WI38 (cell line): ENCODE results near the gene SVEP1.

Experiments used
- H3K4me3 ChIP-seq: 2 replicates; pipeline ENCODE4 v1.5.1; 2011; ENCODE audit warnings: low read depth, mild to moderate bottlenecking, control low read depth, low read length
- CTCF ChIP-seq: IDR thresholded peaks from 2 replicates; pipeline ENCODE4 v1.5.1; 2012; ENCODE audit warnings: low read depth, mild to moderate bottlenecking, control low read depth, low read length

The SVEP1 gene

GRCh38 chr9:110591526-110591925, 12.0 kb upstream of the SVEP1 start:
- no peak for TF ChIP-seq CTCF
- no peak overlapping the region for H3K4me3 ChIP-seq

- TF ChIP-seq CTCF, result no peak
- H3K4me3 ChIP-seq, result no peak overlapping the region
These were observed 11.3 kb upstream of the SVEP1 start for GRCh38 chr9:110590816-110591215.

GRCh38 chr9:110588296-110588695, 8.8 kb upstream of the SVEP1 start:
- no peak for TF ChIP-seq CTCF
- H3K4me3 ChIP-seq, result no peak overlapping the region

- TF ChIP-seq CTCF, result peak; percentile 24; the same call in 1 of the 2 replicates
- no peak overlapping the region for H3K4me3 ChIP-seq
These were observed 3.7 kb upstream of the SVEP1 start for GRCh38 chr9:110583237-110583636.

GRCh38 chr9:110582156-110582555, 2.6 kb upstream of the SVEP1 start:
- TF ChIP-seq CTCF, result no peak
- H3K4me3 ChIP-seq, result no peak overlapping the region

- H3K4me3 ChIP-seq, result peak overlapping the region; percentile 91
- no peak for TF ChIP-seq CTCF
These were observed 1.3 kb upstream of the SVEP1 start for GRCh38 chr9:110580850-110581249.

- TF ChIP-seq CTCF, result no peak
- H3K4me3 ChIP-seq, result peak overlapping the region; percentile 91
These were observed 300 bp upstream of the SVEP1 start for GRCh38 chr9:110579862-110580219.
